ENCODE measurements around the gene AHSG. TPM values are rescaled to one million over a fixed set of nuclear protein-coding genes. Genes with fewer than 3 reads are reported as not detected.

Gene AHSG
- total and polyA plus RNA-seq, 2 donors (not counting 3 experiments of a cell fraction or from before 2014, with no cell fraction given) = not detected

- DNase-seq (ENCODE audit: low read depth, low spot score) (no peak), FAIRE-seq (no peak)
- BruUV-seq (replicated peaks) = no TSS peak
- POLR2A ChIA-PET = no interaction called here
- Histone ChIP-seq H3K36me3 (ENCODE audit: control insufficient read depth in 2 of 2, extremely low read depth in 1 of 2, insufficient read depth in 2 of 2, low read length in 2 of 2) (no peaks in the 10 kb centered on the region), H3K9me3 (replicated peaks; ENCODE audit: control insufficient read depth, insufficient read depth, low read length) (no peaks in the 10 kb centered on the region), H3K27me3 (ENCODE audit: control insufficient read depth in 2 of 2, insufficient read depth in 2 of 2, low read length in 2 of 2) (no peaks in the 10 kb centered on the region), H3K4me2 (ENCODE audit: insufficient read depth, low read length) (no peak overlapping the region), H3K27ac (ENCODE audit: insufficient read depth, low read depth, low read length) (no peak overlapping the region), H3K4me1 (ENCODE audit: control insufficient read depth, extremely low read depth, insufficient read depth, low read length) (no peaks in the 10 kb centered on the region), H3K9me1 (replicated peaks; ENCODE audit: control insufficient read depth, extremely low read depth, insufficient read depth, low read length) (no peaks in the 10 kb centered on the region), H2AFZ (ENCODE audit: low read depth, low read length) (no peak overlapping the region), H4K20me1 (replicated peaks; ENCODE audit: control insufficient read depth, extremely low read depth, insufficient read depth, low read length) (no peaks in the 10 kb centered on the region), H3K4me3 (replicated peaks in 1 of 3; ENCODE audit: insufficient read depth in 1 of 3, low read depth in 1 of 3, low read length in 3 of 3) (no peak overlapping the region), H3K79me2 (ENCODE audit: control insufficient read depth, insufficient read depth, low read length) (no peaks in the 10 kb centered on the region), H3K9ac (replicated peaks; ENCODE audit: extremely low read depth, insufficient read depth, low read length) (no peak overlapping the region)
- dilution Hi-C loops (cut with MboI; ENCODE audit: extremely low pct_ligation_motif_present, low sequenced_read_pairs) (no loop called here), intact Hi-C loops (cut with micrococcal nuclease) (no loop called here)
- CTCF ChIA-PET = interaction anchor here (1.5 kb wide), 1 partner anchor 20 kb away, joined by 4 read pairs; no protein-coding TSS in a partner anchor
- no peak for TF ChIP-seq JUN (IDR thresholded peaks at IDR 0.05; ENCODE audit: borderline replicate concordance, insufficient read depth, insufficient read length, low read depth)
- no peak for TF ChIP-seq CTCF (IDR thresholded peaks at IDR 0.05; ENCODE audit: extremely low read depth in 1 of 2, insufficient read depth in 1 of 2, low read depth in 1 of 2, low read length in 2 of 2)
Observed at GRCh38 chr3:186594591-186595113, 18.2 kb upstream of the AHSG start.

- FAIRE-seq (no peak), DNase-seq (ENCODE audit: low read depth, low spot score) (no peak)
- intact Hi-C loops (cut with micrococcal nuclease) = no loop called here
- H2AFZ ChIP-seq (ENCODE audit: low read depth, low read length) = no peak overlapping the region
- ChIA-PET POLR2A (no interaction called here), CTCF (interaction anchor here (0.6 to 2.0 kb wide), 8 partner anchors 12 to 558 kb away, joined by 3 to 11 read pairs (median 4); no protein-coding TSS in a partner anchor)
- H3K27ac ChIP-seq (ENCODE audit: insufficient read depth, low read depth, low read length) = no peak overlapping the region
- H3K79me2 ChIP-seq (ENCODE audit: control insufficient read depth, insufficient read depth, low read length) = no peaks in the 10 kb centered on the region
- H3K9me3 ChIP-seq (replicated peaks; ENCODE audit: control insufficient read depth, insufficient read depth, low read length) = no peaks in the 10 kb centered on the region
- no peaks in the 10 kb centered on the region for H3K36me3 ChIP-seq (ENCODE audit: control insufficient read depth in 2 of 2, extremely low read depth in 1 of 2, insufficient read depth in 2 of 2, low read length in 2 of 2)
- no TSS peak for BruUV-seq (replicated peaks)
- no peak overlapping the region for H3K4me2 ChIP-seq (ENCODE audit: insufficient read depth, low read length)
- no peak overlapping the region for H3K9ac ChIP-seq (replicated peaks; ENCODE audit: extremely low read depth, insufficient read depth, low read length)
- no peaks in the 10 kb centered on the region for H4K20me1 ChIP-seq (replicated peaks; ENCODE audit: control insufficient read depth, extremely low read depth, insufficient read depth, low read length)
- H3K4me3 ChIP-seq (replicated peaks in 1 of 3; ENCODE audit: insufficient read depth in 1 of 3, low read depth in 1 of 3, low read length in 3 of 3) = no peak overlapping the region
- H3K27me3 ChIP-seq (ENCODE audit: control insufficient read depth in 2 of 2, insufficient read depth in 2 of 2, low read length in 2 of 2) = no peaks in the 10 kb centered on the region
- no peak for TF ChIP-seq GATA2 (IDR thresholded peaks at IDR 0.05; ENCODE audit: insufficient read depth, insufficient read length, low read depth, low read length)
- H3K4me1 ChIP-seq (ENCODE audit: control insufficient read depth, extremely low read depth, insufficient read depth, low read length) = no peaks in the 10 kb centered on the region
- H3K9me1 ChIP-seq (replicated peaks; ENCODE audit: control insufficient read depth, extremely low read depth, insufficient read depth, low read length) = no peaks in the 10 kb centered on the region
- dilution Hi-C loops (cut with MboI; ENCODE audit: extremely low pct_ligation_motif_present, low sequenced_read_pairs) = no loop called here
Observed at GRCh38 chr3:186596568-186597287, 16.1 kb upstream of the AHSG start.
